ENCODE data around the gene ZFAND3. TPM values are rescaled to one million over a fixed set of nuclear protein-coding genes. Genes with fewer than 3 reads are reported as not detected.

Gene ZFAND3
- total and polyA plus RNA-seq, 10 of the 15 experiments (the other 5 are each of a cell fraction or from before 2014, with no cell fraction given): 0.90 to 34.4 (median 16.3) TPM

DNA sequence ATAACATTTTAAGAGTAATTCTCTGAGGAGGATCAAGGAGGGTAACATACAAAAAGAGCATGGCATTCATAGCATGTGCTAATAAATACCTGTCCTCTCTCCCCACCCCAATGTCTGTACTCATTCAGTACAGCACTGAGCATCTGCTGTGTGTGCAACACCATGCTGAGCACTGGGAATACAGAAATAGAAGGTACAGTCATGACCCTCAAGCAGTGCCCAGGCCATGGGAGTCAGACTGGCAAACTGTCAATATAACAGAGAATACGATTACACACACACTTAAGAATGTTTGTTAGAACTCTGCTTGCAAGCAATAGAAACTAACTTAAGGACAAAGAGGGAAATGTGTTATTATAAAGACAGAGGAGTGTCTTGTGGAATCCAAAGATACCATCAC, 24.7 kb upstream of the ZFAND3 start (continued):
- TF ChIP-seq, protein P1, sequence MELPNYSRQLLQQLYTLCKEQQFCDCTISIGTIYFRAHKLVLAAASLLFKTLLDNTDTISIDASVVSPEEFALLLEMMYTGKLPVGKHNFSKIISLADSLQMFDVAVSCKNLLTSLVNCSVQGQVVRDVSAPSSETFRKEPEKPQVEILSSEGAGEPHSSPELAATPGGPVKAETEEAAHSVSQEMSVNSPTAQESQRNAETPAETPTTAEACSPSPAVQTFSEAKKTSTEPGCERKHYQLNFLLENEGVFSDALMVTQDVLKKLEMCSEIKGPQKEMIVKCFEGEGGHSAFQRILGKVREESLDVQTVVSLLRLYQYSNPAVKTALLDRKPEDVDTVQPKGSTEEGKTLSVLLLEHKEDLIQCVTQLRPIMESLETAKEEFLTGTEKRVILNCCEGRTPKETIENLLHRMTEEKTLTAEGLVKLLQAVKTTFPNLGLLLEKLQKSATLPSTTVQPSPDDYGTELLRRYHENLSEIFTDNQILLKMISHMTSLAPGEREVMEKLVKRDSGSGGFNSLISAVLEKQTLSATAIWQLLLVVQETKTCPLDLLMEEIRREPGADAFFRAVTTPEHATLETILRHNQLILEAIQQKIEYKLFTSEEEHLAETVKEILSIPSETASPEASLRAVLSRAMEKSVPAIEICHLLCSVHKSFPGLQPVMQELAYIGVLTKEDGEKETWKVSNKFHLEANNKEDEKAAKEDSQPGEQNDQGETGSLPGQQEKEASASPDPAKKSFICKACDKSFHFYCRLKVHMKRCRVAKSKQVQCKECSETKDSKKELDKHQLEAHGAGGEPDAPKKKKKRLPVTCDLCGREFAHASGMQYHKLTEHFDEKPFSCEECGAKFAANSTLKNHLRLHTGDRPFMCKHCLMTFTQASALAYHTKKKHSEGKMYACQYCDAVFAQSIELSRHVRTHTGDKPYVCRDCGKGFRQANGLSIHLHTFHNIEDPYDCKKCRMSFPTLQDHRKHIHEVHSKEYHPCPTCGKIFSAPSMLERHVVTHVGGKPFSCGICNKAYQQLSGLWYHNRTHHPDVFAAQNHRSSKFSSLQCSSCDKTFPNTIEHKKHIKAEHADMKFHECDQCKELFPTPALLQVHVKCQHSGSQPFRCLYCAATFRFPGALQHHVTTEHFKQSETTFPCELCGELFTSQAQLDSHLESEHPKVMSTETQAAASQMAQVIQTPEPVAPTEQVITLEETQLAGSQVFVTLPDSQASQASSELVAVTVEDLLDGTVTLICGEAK (IDR thresholded peaks at IDR 0.05; ENCODE audit: borderline replicate concordance): no peak
- TF ChIP-seq ZNF207 (IDR thresholded peaks at IDR 0.05; ENCODE audit: borderline replicate concordance) (no peak), ZNF217 (IDR thresholded peaks at IDR 0.05) (no peak), DPF2 (IDR thresholded peaks at IDR 0.05) (no peak), TAF1 (IDR thresholded peaks at IDR 0.05; ENCODE audit: borderline replicate concordance, low read depth, low read length) (no peak)
- TF ChIP-seq, protein P2, sequence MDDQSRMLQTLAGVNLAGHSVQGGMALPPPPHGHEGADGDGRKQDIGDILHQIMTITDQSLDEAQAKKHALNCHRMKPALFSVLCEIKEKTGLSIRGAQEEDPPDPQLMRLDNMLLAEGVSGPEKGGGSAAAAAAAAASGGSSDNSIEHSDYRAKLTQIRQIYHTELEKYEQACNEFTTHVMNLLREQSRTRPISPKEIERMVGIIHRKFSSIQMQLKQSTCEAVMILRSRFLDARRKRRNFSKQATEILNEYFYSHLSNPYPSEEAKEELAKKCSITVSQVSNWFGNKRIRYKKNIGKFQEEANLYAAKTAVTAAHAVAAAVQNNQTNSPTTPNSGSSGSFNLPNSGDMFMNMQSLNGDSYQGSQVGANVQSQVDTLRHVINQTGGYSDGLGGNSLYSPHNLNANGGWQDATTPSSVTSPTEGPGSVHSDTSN (IDR thresholded peaks at IDR 0.05; ENCODE audit: insufficient replicate concordance, low read depth, low read length): no peak
- TF ChIP-seq, protein P3, sequence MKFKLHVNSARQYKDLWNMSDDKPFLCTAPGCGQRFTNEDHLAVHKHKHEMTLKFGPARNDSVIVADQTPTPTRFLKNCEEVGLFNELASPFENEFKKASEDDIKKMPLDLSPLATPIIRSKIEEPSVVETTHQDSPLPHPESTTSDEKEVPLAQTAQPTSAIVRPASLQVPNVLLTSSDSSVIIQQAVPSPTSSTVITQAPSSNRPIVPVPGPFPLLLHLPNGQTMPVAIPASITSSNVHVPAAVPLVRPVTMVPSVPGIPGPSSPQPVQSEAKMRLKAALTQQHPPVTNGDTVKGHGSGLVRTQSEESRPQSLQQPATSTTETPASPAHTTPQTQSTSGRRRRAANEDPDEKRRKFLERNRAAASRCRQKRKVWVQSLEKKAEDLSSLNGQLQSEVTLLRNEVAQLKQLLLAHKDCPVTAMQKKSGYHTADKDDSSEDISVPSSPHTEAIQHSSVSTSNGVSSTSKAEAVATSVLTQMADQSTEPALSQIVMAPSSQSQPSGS (IDR thresholded peaks at IDR 0.05; ENCODE audit: low read length): no peak
